Measurements from ENCODE around the gene CEP152. TPM values are rescaled to one million over a fixed set of nuclear protein-coding genes. Genes with fewer than 3 reads are reported as not detected.

Gene CEP152
- total and polyA plus RNA-seq, 2 experiments from 2014 or later: 14.6 to 30.5 TPM

DNA sequence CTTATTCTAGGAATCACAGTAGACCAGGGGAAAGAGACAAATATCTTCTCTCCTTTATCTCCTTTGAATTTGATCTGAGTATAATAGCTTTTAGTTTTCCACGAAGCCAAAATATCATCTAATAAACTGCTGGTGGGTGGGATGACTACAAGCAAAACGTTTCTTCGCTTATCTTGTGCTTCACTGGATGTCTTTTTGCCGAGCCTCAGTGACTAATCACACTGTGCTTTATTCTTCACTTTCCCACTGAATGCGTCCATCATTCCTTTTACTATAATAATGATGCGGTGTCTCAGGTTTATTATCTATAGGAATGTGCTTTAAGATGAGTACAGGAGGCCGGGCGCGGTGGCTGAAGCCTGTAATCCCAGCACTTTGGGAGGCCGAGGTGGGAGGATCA, 32.5 kb downstream of the CEP152 start:
- Mint-ChIP-seq H3K9me3 (no peaks in the 10 kb centered on the region), H3K4me1 (peaks cover 7% of the 10 kb centered on the region; the same call in 2 of the 3 replicates), H3K27ac (no peak overlapping the region), H3K4me3 (no peak overlapping the region), H3K36me3 (ENCODE audit: low read depth) (peaks cover 17% of the 10 kb centered on the region), H3K27me3 (ENCODE audit: insufficient read depth, low read depth, poor library complexity) (no peaks in the 10 kb centered on the region)
- no peaks in the 10 kb centered on the region for H3K79me2 ChIP-seq (replicated peaks; ENCODE audit: insufficient read depth)
- no peaks in the 10 kb centered on the region for H3K9me2 ChIP-seq (ENCODE audit: insufficient read depth)
- H3K4me2 ChIP-seq: no peak overlapping the region
- H3K36me3 ChIP-seq (ENCODE audit: insufficient read depth): peaks cover 20% of the 10 kb centered on the region
- H3K4me3 ChIP-seq: no peak overlapping the region
- H2AFZ ChIP-seq: no peak overlapping the region
- no peaks in the 10 kb centered on the region for H3F3A ChIP-seq (replicated peaks; ENCODE audit: low read depth)
- 0 out of 2 replicates have a peak, but pooled peaks cover 4% of the 10 kb centered on the region for H4K20me1 ChIP-seq (replicated peaks; ENCODE audit: insufficient read depth)
- H3K27ac ChIP-seq (ENCODE audit: low read depth): no peak overlapping the region
- no peaks in the 10 kb centered on the region for H3K27me3 ChIP-seq (ENCODE audit: insufficient read depth)
- no peak for ATAC-seq
- H3K4me1 ChIP-seq (ENCODE audit: insufficient read depth): no peaks in the 10 kb centered on the region
- TF ChIP-seq STAT1 (IDR thresholded peaks at IDR 0.05; ENCODE audit: unreplicated experiment): no peak
- TF ChIP-seq ZNF331 (CRISPR knock-in tag; IDR thresholded peaks at IDR 0.05; ENCODE audit: low read depth): no peak
- no peak for TF ChIP-seq REST (IDR thresholded peaks at IDR 0.05; ENCODE audit: unreplicated experiment)
- no peak for TF ChIP-seq CTCF (conservative IDR thresholded peaks at IDR 0.05; ENCODE audit: low read depth in 2 of 2)
- no peak for TF ChIP-seq EZH2phosphoT487 (IDR thresholded peaks at IDR 0.05; ENCODE audit: unreplicated experiment)
- no peak for TF ChIP-seq NANOG (IDR thresholded peaks at IDR 0.05; ENCODE audit: borderline replicate concordance)
- no peak for TF ChIP-seq ZNF462 (CRISPR knock-in tag; IDR thresholded peaks at IDR 0.05)
- TF ChIP-seq, protein P1, sequence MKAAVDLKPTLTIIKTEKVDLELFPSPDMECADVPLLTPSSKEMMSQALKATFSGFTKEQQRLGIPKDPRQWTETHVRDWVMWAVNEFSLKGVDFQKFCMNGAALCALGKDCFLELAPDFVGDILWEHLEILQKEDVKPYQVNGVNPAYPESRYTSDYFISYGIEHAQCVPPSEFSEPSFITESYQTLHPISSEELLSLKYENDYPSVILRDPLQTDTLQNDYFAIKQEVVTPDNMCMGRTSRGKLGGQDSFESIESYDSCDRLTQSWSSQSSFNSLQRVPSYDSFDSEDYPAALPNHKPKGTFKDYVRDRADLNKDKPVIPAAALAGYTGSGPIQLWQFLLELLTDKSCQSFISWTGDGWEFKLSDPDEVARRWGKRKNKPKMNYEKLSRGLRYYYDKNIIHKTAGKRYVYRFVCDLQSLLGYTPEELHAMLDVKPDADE (IDR thresholded peaks at IDR 0.05): no peak
- no peak for TF ChIP-seq CREB1 (CRISPR knock-in tag; IDR thresholded peaks at IDR 0.05; ENCODE audit: low read depth)
- no peak for DNase-seq (ENCODE audit: low spot score)

Measured in GM23338 (cell line).